Muscle of arm (tissue), 14 donors: ENCODE results near the gene CXCL14. TPM values are rescaled to one million over a fixed set of nuclear protein-coding genes. Genes with fewer than 3 reads are reported as not detected.

Experiments used
- DNase-seq: peaks from one replicate; pipeline ENCODE4 v3.0.0-alpha.2; 2013
- long read RNA-seq, 11 donors: transcript quantifications; one replicate each; lab custom pipeline, GENCODE V29; 2026
- polyA plus RNA-seq, 12 donors: library from polyadenylated mRNA; unstranded; fragments of 120-200 nt; gene quantifications; one replicate each; pipeline ENCODE4 v1.2.1, GENCODE V29; 2013; ENCODE audit not compliant: insufficient read length in 12 of 12

The CXCL14 gene
- polyA plus RNA-seq: 100 to 1,000 TPM in 4 of 12 donors, 10 to 100 TPM in 7, not detected in 1; 25.2 to 773 (median 46.4) TPM
- long read RNA-seq, donor 1, transcript CXCL14-202 (4 exons, 1,760 nt): major isoform, 319 of 353 reads
- long read RNA-seq, donor 1, partial matches to known transcripts: 34 of 353 reads
- long read RNA-seq, donor 1, other reads (novel, unspliced or antisense): 0 of 353 reads
- long read RNA-seq, donor 2, transcript CXCL14-202 (4 exons, 1,760 nt): major isoform, 31 of 31 reads
- long read RNA-seq, donor 2, partial matches to known transcripts: 0 of 31 reads
- long read RNA-seq, donor 2, other reads (novel, unspliced or antisense): 0 of 31 reads
- long read RNA-seq, donor 3, transcript CXCL14-202 (4 exons, 1,760 nt): major isoform, 16 of 16 reads
- long read RNA-seq, donor 3, partial matches to known transcripts: 0 of 16 reads
- long read RNA-seq, donor 3, other reads (novel, unspliced or antisense): 0 of 16 reads
- long read RNA-seq, donor 4, transcript CXCL14-202 (4 exons, 1,760 nt): major isoform, 9 of 9 reads
- long read RNA-seq, donor 4, partial matches to known transcripts: 0 of 9 reads
- long read RNA-seq, donor 4, other reads (novel, unspliced or antisense): 0 of 9 reads
- long read RNA-seq, donor 5, transcript CXCL14-202 (4 exons, 1,760 nt): major isoform, 56 of 61 reads
- long read RNA-seq, donor 5, partial matches to known transcripts: 5 of 61 reads
- long read RNA-seq, donor 5, other reads (novel, unspliced or antisense): 0 of 61 reads
- long read RNA-seq, donor 6, transcript CXCL14-202 (4 exons, 1,760 nt): major isoform, 29 of 29 reads
- long read RNA-seq, donor 6, partial matches to known transcripts: 0 of 29 reads
- long read RNA-seq, donor 6, other reads (novel, unspliced or antisense): 0 of 29 reads
- long read RNA-seq, donor 7, transcript CXCL14-202 (4 exons, 1,760 nt): major isoform, 82 of 106 reads
- long read RNA-seq, donor 7, partial matches to known transcripts: 24 of 106 reads
- long read RNA-seq, donor 7, other reads (novel, unspliced or antisense): 0 of 106 reads
- long read RNA-seq, donor 8, transcript CXCL14-202 (4 exons, 1,760 nt): major isoform, 49 of 49 reads
- long read RNA-seq, donor 8, partial matches to known transcripts: 0 of 49 reads
- long read RNA-seq, donor 8, other reads (novel, unspliced or antisense): 0 of 49 reads
- long read RNA-seq, donor 9, transcript CXCL14-202 (4 exons, 1,760 nt): major isoform, 222 of 245 reads
- long read RNA-seq, donor 9, partial matches to known transcripts: 23 of 245 reads
- long read RNA-seq, donor 9, other reads (novel, unspliced or antisense): 0 of 245 reads
- long read RNA-seq, donor 10, transcript CXCL14-202 (4 exons, 1,760 nt): major isoform, 47 of 47 reads
- long read RNA-seq, donor 10, partial matches to known transcripts: 0 of 47 reads
- long read RNA-seq, donor 10, other reads (novel, unspliced or antisense): 0 of 47 reads
- long read RNA-seq, donor 11, transcript CXCL14-202 (4 exons, 1,760 nt): major isoform, 48 of 57 reads
- long read RNA-seq, donor 11, partial matches to known transcripts: 9 of 57 reads
- long read RNA-seq, donor 11, other reads (novel, unspliced or antisense): 0 of 57 reads

GRCh38 chr5:135578685-135579341 lies at the start of gene CXCL14:
Gene CXCL14, minus strand, starts transcription at chr5:135578991. Its CDS starts 213 bp downstream, at chr5:135578778.
- no peak for DNase-seq

- DNase-seq: no peak
These were observed 47.8 kb upstream of the CXCL14 start for GRCh38 chr5:135626636-135627035.

GRCh38 chr5:135625961-135626360 lies 47.2 kb upstream of the CXCL14 start:
- no peak for DNase-seq

- no peak for DNase-seq
These were observed 46.7 kb upstream of the CXCL14 start for GRCh38 chr5:135625486-135625885.

- DNase-seq: no peak
These were observed 46.3 kb upstream of the CXCL14 start for GRCh38 chr5:135625061-135625460.

- DNase-seq: no peak
These were observed 44.5 kb upstream of the CXCL14 start for GRCh38 chr5:135623186-135623715.

- no peak for DNase-seq
These were observed 36.9 kb upstream of the CXCL14 start for GRCh38 chr5:135615581-135616260.

GRCh38 chr5:135615171-135615570 lies 36.4 kb upstream of the CXCL14 start:
- no peak for DNase-seq

- DNase-seq: no peak
These were observed 31.2 kb upstream of the CXCL14 start for GRCh38 chr5:135609981-135610380.

- no peak for DNase-seq
These were observed 30.1 kb upstream of the CXCL14 start for GRCh38 chr5:135608761-135609443.

GRCh38 chr5:135608361-135608760 lies 29.6 kb upstream of the CXCL14 start:
- DNase-seq: no peak

GRCh38 chr5:135606431-135606830 lies 27.6 kb upstream of the CXCL14 start:
- DNase-seq: no peak

GRCh38 chr5:135605221-135605620 lies 26.4 kb upstream of the CXCL14 start:
- DNase-seq: no peak

GRCh38 chr5:135604056-135604455 lies 25.3 kb upstream of the CXCL14 start:
- DNase-seq: no peak

GRCh38 chr5:135602882-135603721 lies 24.3 kb upstream of the CXCL14 start:
- DNase-seq: no peak

GRCh38 chr5:135601466-135601865 lies 22.7 kb upstream of the CXCL14 start:
- no peak for DNase-seq

GRCh38 chr5:135600971-135601381 lies 22.2 kb upstream of the CXCL14 start:
- no peak for DNase-seq

GRCh38 chr5:135600152-135600570 lies 21.4 kb upstream of the CXCL14 start:
- no peak for DNase-seq
